SK-N-SH treated with all-trans-retinoic acid at 6 μM for 48 hours (cell line): ENCODE data around the gene GAMT.

ENCODE experiments used
- ATAC-seq: fragments of 200-7000 bp; cut with Tn5 transposase; 3 replicates; pipeline ENCODE4 v1.9.1; 2020; ENCODE audit warnings: mild to moderate bottlenecking, moderate library complexity
- ARNTL ChIP-seq: fragments of 450-650 bp; formaldehyde crosslinking; IDR thresholded peaks from 2 replicates; pipeline ENCODE4 v1.5.0; 2020; ENCODE audit warnings: low read depth, mild to moderate bottlenecking, moderate library complexity, borderline replicate concordance
- BACH2 ChIP-seq: fragments of 250-450 bp; sonication (Bioruptor Pico); IDR thresholded peaks from 2 replicates; pipeline ENCODE4 v1.9.0; 2021; ENCODE audit warnings: mild to moderate bottlenecking, borderline replicate concordance
- CREB5 ChIP-seq: fragments of 250-450 bp; sonication (Bioruptor Pico); IDR thresholded peaks from 2 replicates; pipeline ENCODE4 v1.5.1; 2020; ENCODE audit warnings: low read depth, mild to moderate bottlenecking, moderate library complexity
- CSDC2 ChIP-seq: fragments of 250-450 bp; sonication (Bioruptor Pico); IDR thresholded peaks from 2 replicates; pipeline ENCODE4 v1.5.0; 2020; ENCODE audit warnings: mild to moderate bottlenecking, moderate library complexity
- CSRNP3 ChIP-seq: fragments of 250-450 bp; sonication (Bioruptor Pico); IDR thresholded peaks from 2 replicates; pipeline ENCODE4 v1.5.1; 2021; ENCODE audit warnings: mild to moderate bottlenecking, moderate library complexity
- ESRRG ChIP-seq: fragments of 250-450 bp; sonication (Bioruptor Pico); IDR thresholded peaks from 2 replicates; pipeline ENCODE4 v1.6.1; 2021; ENCODE audit warnings: mild to moderate bottlenecking
- GLIS3 ChIP-seq: fragments of 250-450 bp; sonication (Bioruptor Pico); IDR thresholded peaks from 2 replicates; pipeline ENCODE4 v1.5.0; 2020; ENCODE audit warnings: mild to moderate bottlenecking, moderate library complexity
- ISL1 ChIP-seq: fragments of 250-450 bp; sonication (Bioruptor Pico); IDR thresholded peaks from 2 replicates; pipeline ENCODE4 v2.1.2; 2022; ENCODE audit warnings: mild to moderate bottlenecking, moderate library complexity
- OSR1 ChIP-seq: fragments of 250-450 bp; sonication (Bioruptor Pico); IDR thresholded peaks from 2 replicates; pipeline ENCODE4 v1.8.0; 2022; ENCODE audit warnings: moderate library complexity, mild to moderate bottlenecking, inconsistent platforms
- PATZ1 ChIP-seq: fragments of 250-450 bp; sonication (Bioruptor Pico); IDR thresholded peaks from 2 replicates; pipeline ENCODE4 v1.8.0; 2020; ENCODE audit warnings: mild to moderate bottlenecking, moderate library complexity, borderline replicate concordance
- POU6F1 ChIP-seq: fragments of 250-450 bp; sonication (Bioruptor Pico); IDR thresholded peaks from 2 replicates; pipeline ENCODE4 v1.8.0; 2021; ENCODE audit warnings: low read depth, mild to moderate bottlenecking, moderate library complexity, borderline replicate concordance
- PPARA ChIP-seq: fragments of 250-450 bp; sonication (Bioruptor Pico); IDR thresholded peaks from 2 replicates; pipeline ENCODE4 v1.5.0; 2020; ENCODE audit warnings: mild to moderate bottlenecking, borderline replicate concordance
- RARB ChIP-seq: fragments of 250-450 bp; sonication (Bioruptor Pico); IDR thresholded peaks from 2 replicates; pipeline ENCODE4 v1.8.0; 2021; ENCODE audit warnings: mild to moderate bottlenecking, moderate library complexity
- SNAI2 ChIP-seq: fragments of 250-450 bp; sonication (Bioruptor Pico); IDR thresholded peaks from 2 replicates; pipeline ENCODE4 v1.5.0; 2020; ENCODE audit warnings: mild to moderate bottlenecking, moderate library complexity
- TCF4 ChIP-seq: fragments of 250-450 bp; sonication (Bioruptor Pico); IDR thresholded peaks from 2 replicates; pipeline ENCODE4 v1.8.0; 2021; ENCODE audit warnings: mild to moderate bottlenecking, moderate library complexity, borderline replicate concordance
- TOX ChIP-seq: fragments of 250-450 bp; sonication (Bioruptor Pico); IDR thresholded peaks from 2 replicates; pipeline ENCODE4 v1.8.0; 2021; ENCODE audit warnings: mild to moderate bottlenecking, moderate library complexity, borderline replicate concordance
- TSHZ2 ChIP-seq: fragments of 250-450 bp; sonication (Bioruptor Pico); IDR thresholded peaks from 2 replicates; pipeline ENCODE4 v1.5.0; 2020; ENCODE audit warnings: mild to moderate bottlenecking, moderate library complexity
- ZC3H10 ChIP-seq: fragments of 250-450 bp; sonication (Bioruptor Pico); IDR thresholded peaks from 2 replicates; pipeline ENCODE4 v1.5.1; 2021; ENCODE audit warnings: mild to moderate bottlenecking, moderate library complexity
- ZFP3 ChIP-seq: fragments of 250-450 bp; sonication (Bioruptor Pico); IDR thresholded peaks from 2 replicates; pipeline ENCODE4 v1.5.0; 2020; ENCODE audit warnings: mild to moderate bottlenecking, moderate library complexity
- ZFP30 ChIP-seq: fragments of 450-650 bp; formaldehyde crosslinking; IDR thresholded peaks from 2 replicates; pipeline ENCODE4 v1.5.0; 2022; ENCODE audit warnings: mild to moderate bottlenecking, moderate library complexity
- ZNF565 ChIP-seq: fragments of 450-650 bp; formaldehyde crosslinking; conservative IDR thresholded peaks from 2 replicates; pipeline ENCODE4 v1.5.0; 2020; ENCODE audit warnings: low read depth, mild to moderate bottlenecking, moderate library complexity
- ZNF70 ChIP-seq: fragments of 450-650 bp; formaldehyde crosslinking; IDR thresholded peaks from 2 replicates; pipeline ENCODE4 v1.5.0; 2020; ENCODE audit warnings: mild to moderate bottlenecking, moderate library complexity
- ZNF8 ChIP-seq: fragments of 450-650 bp; formaldehyde crosslinking; IDR thresholded peaks from 2 replicates; pipeline ENCODE4 v1.5.0; 2020; ENCODE audit warnings: mild to moderate bottlenecking, moderate library complexity

The GAMT gene

GRCh38 chr19:1353144-1353543 lies 48.2 kb downstream of the GAMT start:
- ATAC-seq: no peak
- no peak for TF ChIP-seq ZFP3 (CRISPR knock-in tag)
- no peak for TF ChIP-seq GLIS3 (CRISPR knock-in tag)
- no peak for TF ChIP-seq TCF4 (CRISPR knock-in tag)
- no peak for TF ChIP-seq ZNF565 (CRISPR knock-in tag)
- TF ChIP-seq ZC3H10 (CRISPR knock-in tag): no peak
- TF ChIP-seq PPARA (CRISPR knock-in tag): no peak
- TF ChIP-seq, all 23 proteins: peak for 0

- peak; percentile 3; the same call in 1 of the 3 replicates for ATAC-seq
- TF ChIP-seq ZNF70 (peak; percentile 88), RARB (no peak), ESRRG (no peak; the same call in 1 of the 2 replicates), TOX (CRISPR knock-in tag) (no peak), PPARA (CRISPR knock-in tag) (no peak), ZFP3 (CRISPR knock-in tag) (peak; percentile 41; the same call in 1 of the 2 replicates), ARNTL (CRISPR knock-in tag) (no peak), TCF4 (CRISPR knock-in tag) (peak; percentile 95), ZNF8 (no peak), BACH2 (CRISPR knock-in tag) (no peak), SNAI2 (no peak), TSHZ2 (CRISPR knock-in tag) (peak; percentile 70), ZFP30 (CRISPR knock-in tag) (no peak), POU6F1 (CRISPR knock-in tag) (no peak), ZNF565 (CRISPR knock-in tag) (no peak), CSDC2 (CRISPR knock-in tag) (no peak; the same call in 1 of the 2 replicates), OSR1 (no peak), CREB5 (CRISPR knock-in tag) (no peak; the same call in 1 of the 2 replicates), GLIS3 (CRISPR knock-in tag) (no peak), PATZ1 (CRISPR knock-in tag) (peak; percentile 57; the same call in 1 of the 2 replicates), ISL1 (peak; percentile 52), ZC3H10 (CRISPR knock-in tag) (no peak), CSRNP3 (CRISPR knock-in tag) (0 out of 2 replicates have a peak, but pooled peaks have one; percentile 56)
These were observed 49.9 kb downstream of the GAMT start for GRCh38 chr19:1351381-1351851.
